CD4-positive, alpha-beta T cell (primary cell): ENCODE measurements around the gene ALDH1A2. TPM values are rescaled to one million over a fixed set of nuclear protein-coding genes. Genes with fewer than 3 reads are reported as not detected.
A peak's percentile ranks its signal among the peaks of the same experiment; 100 is the strongest.
"Not testable (repeated sequence)": the region's sequence is repeated elsewhere in the genome, so short reads cannot be mapped to it uniquely, and the experiment has no call there.

Experiments
- ATAC-seq: fragments of 200-7000 bp; cut with Tn5 transposase; one replicate; pipeline ENCODE4 v1.10.0; 2022; ENCODE audit warnings: mild to moderate bottlenecking; ENCODE audit not compliant: poor library complexity
- CTCF ChIA-PET: fragments of 350-600 bp; sonication (Branson Sonifier 250); formaldehyde crosslinking; loops from one replicate; lab custom pipeline; 2021; ENCODE audit warnings: antibody characterized with exemption, inconsistent platforms; lab: Charles Lee
- POLR2A ChIA-PET: fragments of 350-600 bp; sonication (Branson Sonifier 250); formaldehyde crosslinking; loops from one replicate; lab custom pipeline; 2021; ENCODE audit warnings: antibody characterized with exemption, inconsistent platforms; lab: Charles Lee
- DNase-seq, 14 experiments: peaks; one replicate each; pipeline ENCODE4 v3.0.0-alpha.2; 2013 to 2020; ENCODE audit warnings: mixed read lengths in 2 of 14
- H3K27ac ChIP-seq, 2 donors: one replicate each; pipeline versions ENCODE4 v1.5.1 to v1.7.0; 2013; ENCODE audit warnings: low read length in 2 of 2, low read depth in 1 of 2, mild to moderate bottlenecking in 1 of 2
- H3K27me3 ChIP-seq, 2 experiments: 1 replicate in 1 of 2; 2 replicates in 1 of 2; pipeline versions ENCODE4 v1.6.1 to v1.7.0; 2013; ENCODE audit warnings: low read length in 2 of 2, control low read depth in 1 of 2, mild to moderate bottlenecking in 1 of 2, moderate library complexity in 1 of 2; ENCODE audit not compliant: insufficient read depth in 2 of 2, control insufficient read depth in 1 of 2
- H3K36me3 ChIP-seq: one replicate; pipeline ENCODE4 v1.6.1; 2013; ENCODE audit warnings: low read length, control low read depth; ENCODE audit not compliant: insufficient read depth
- H3K4me1 ChIP-seq: one replicate; pipeline ENCODE4 v1.6.1; 2013; ENCODE audit warnings: low read length, control low read depth; ENCODE audit not compliant: insufficient read depth
- H3K4me3 ChIP-seq: one replicate; pipeline ENCODE4 v1.5.1; 2013; ENCODE audit warnings: mild to moderate bottlenecking, low read length, moderate library complexity
- H3K9me3 ChIP-seq, 2 experiments: 1 replicate in 1 of 2; 2 replicates in 1 of 2; pipeline versions ENCODE4 v1.6.1 to v1.7.0; 2013; ENCODE audit warnings: low read length in 2 of 2, mild to moderate bottlenecking in 2 of 2, control low read depth in 1 of 2, moderate library complexity in 1 of 2; ENCODE audit not compliant: control insufficient read depth in 1 of 2, insufficient read depth in 1 of 2
- H3K27ac Mint-ChIP-seq: one replicate; pipeline ENCODE4 v1.8.0; 2020; ENCODE audit warnings: mixed read lengths
- H3K27me3 Mint-ChIP-seq: one replicate; pipeline ENCODE4 v1.8.0; 2021; ENCODE audit warnings: mixed read lengths
- H3K36me3 Mint-ChIP-seq: one replicate; pipeline ENCODE4 v1.8.0; 2021; ENCODE audit warnings: low read depth, mixed read lengths
- H3K4me1 Mint-ChIP-seq: one replicate; pipeline ENCODE4 v1.8.0; 2021; ENCODE audit warnings: low read depth, mixed read lengths
- H3K4me3 Mint-ChIP-seq: one replicate; pipeline ENCODE4 v1.8.0; 2020; ENCODE audit warnings: mild to moderate bottlenecking, mixed read lengths
- H3K9me3 Mint-ChIP-seq: one replicate; pipeline ENCODE4 v1.8.0; 2020; ENCODE audit warnings: mixed read lengths
- CTCF ChIP-seq: fragments of 200-600 bp; IDR thresholded peaks from one replicate; pipeline ENCODE4 v1.8.0; 2022; ENCODE audit warnings: antibody characterized with exemption, mild to moderate bottlenecking
- intact Hi-C, 2 experiments: fragments of 100-400 bp; cut with DNase I in 1 of 2; cut with micrococcal nuclease in 1 of 2; formaldehyde crosslinking; loops; one replicate each; pipeline versions ENCODE4 v1.15.1 to v1.9.0; 2023 to 2025; cut with DNase I, micrococcal nuclease
- polyA plus RNA-seq, 2 donors: library from polyadenylated mRNA; unstranded; fragments of 120-200 nt; gene quantifications; one replicate each; pipeline ENCODE4 v1.2.1, GENCODE V29; 2013
- total RNA-seq, 174 experiments: library from RNA in 2 of 174; stranded (reverse) in 2 of 174; gene quantifications; one replicate each; pipeline ENCODE4 v1.2.3 and lab custom pipeline; 2021 to 2026

ALDH1A2 gene
- total RNA-seq (not detected), total RNA-seq (lab: John Stamatoyannopoulos, UW) (0 to 1.9 (median 0.08) reads per million in 172 experiments)
- not detected for polyA plus RNA-seq (2013, experiment 1 of 2)
- 0.76 TPM for polyA plus RNA-seq (2013, experiment 2 of 2)

- no peak for TF ChIP-seq CTCF
- peaks cover 65% of the 10 kb centered on the region for H3K27me3 Mint-ChIP-seq
- intact Hi-C loops = loop anchor here in 1 of 2 experiments (5.0 kb wide), 1 partner anchor 503 kb away; no protein-coding TSS in a partner anchor
- H3K36me3 Mint-ChIP-seq = no peaks in the 10 kb centered on the region
- no peak within 1 kb of the TSS for H3K27ac Mint-ChIP-seq
- peak within 1 kb of the TSS; percentile 51 for H3K4me3 ChIP-seq
- no peak for ATAC-seq
- no peaks in the 10 kb centered on the region for H3K36me3 ChIP-seq
- no peak within 1 kb of the TSS for H3K27ac ChIP-seq
- peak in 4 of 14 experiments; percentile 0 to 32 (median 14) for DNase-seq
- peaks cover 0 to 15% of the 10 kb centered on the region in 2 experiments for H3K9me3 ChIP-seq
- peak within 1 kb of the TSS; percentile 83 for H3K4me3 Mint-ChIP-seq
- H3K9me3 Mint-ChIP-seq = peaks cover 9% of the 10 kb centered on the region
- H3K4me1 Mint-ChIP-seq = peaks cover 20% of the 10 kb centered on the region
- peaks cover 42 to 64% of the 10 kb centered on the region in 2 experiments for H3K27me3 ChIP-seq
- POLR2A ChIA-PET = no interaction called here
- CTCF ChIA-PET = no interaction called here
- peaks cover 17% of the 10 kb centered on the region for H3K4me1 ChIP-seq
Observed at GRCh38 chr15:58065445-58066041, at the start of gene ALDH1A2. Gene ALDH1A2 (minus strand): TSS chr15:58065711. CDS start chr15:58065650, 61 bp downstream.

- H3K9me3 ChIP-seq = no peaks in the 10 kb centered on the region
- no peak for ATAC-seq
- no peaks in the 10 kb centered on the region for H3K9me3 Mint-ChIP-seq
Observed at GRCh38 chr15:58114812-58115211, 49.3 kb upstream of the ALDH1A2 start.

DNA sequence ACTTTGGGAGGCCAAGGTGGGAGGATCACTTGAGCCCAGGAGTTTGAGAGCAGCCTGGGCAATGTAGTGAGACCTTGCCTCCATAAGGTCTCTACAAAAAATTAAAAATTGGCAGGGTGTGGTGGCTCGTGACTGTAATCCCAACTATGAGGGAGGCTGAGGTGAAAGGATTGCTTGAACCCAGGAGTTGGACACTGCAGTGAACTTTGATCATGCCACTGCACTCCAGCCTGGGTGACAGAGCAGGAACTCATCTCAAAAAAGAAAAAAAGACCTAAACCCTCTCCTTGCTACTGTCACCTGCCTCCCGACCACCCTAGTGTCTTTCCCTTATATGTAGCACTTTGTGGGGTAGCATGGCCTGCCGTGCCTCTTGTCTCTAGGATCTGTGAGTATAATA, 48.9 kb upstream of the ALDH1A2 start:
- ATAC-seq (no peak), DNase-seq (no peak)
- intact Hi-C loops = no loop called here
- Mint-ChIP-seq H3K36me3 (no peaks in the 10 kb centered on the region), H3K27me3 (peaks cover 28% of the 10 kb centered on the region), H3K9me3 (no peaks in the 10 kb centered on the region), H3K27ac (no peak overlapping the region), H3K4me1 (no peaks in the 10 kb centered on the region), H3K4me3 (no peak overlapping the region)
- ChIA-PET CTCF (no interaction called here), POLR2A (no interaction called here)
- Histone ChIP-seq H3K27ac (no peak overlapping the region), H3K9me3 (no peaks in the 10 kb centered on the region), H3K4me3 (no peak overlapping the region), H3K27me3 (peaks cover 6 to 8% of the 10 kb centered on the region in 2 experiments), H3K4me1 (no peaks in the 10 kb centered on the region), H3K36me3 (no peaks in the 10 kb centered on the region)
- no peak for TF ChIP-seq CTCF

More at GRCh38 chr15:58114812-58115211, 49.3 kb upstream of the ALDH1A2 start:
- H3K4me3 ChIP-seq = no peak overlapping the region
- H3K27ac Mint-ChIP-seq = no peak overlapping the region
- H3K4me3 Mint-ChIP-seq = no peak overlapping the region
- intact Hi-C loops = no loop called here
- no peaks in the 10 kb centered on the region for H3K36me3 ChIP-seq
- H3K27ac ChIP-seq = no peak overlapping the region
- no peaks in the 10 kb centered on the region for H3K4me1 Mint-ChIP-seq
- no peak for DNase-seq
- no peak for TF ChIP-seq CTCF
- H3K36me3 Mint-ChIP-seq = no peaks in the 10 kb centered on the region
- ChIA-PET CTCF (no interaction called here), POLR2A (no interaction called here)
- H3K4me1 ChIP-seq = no peaks in the 10 kb centered on the region
- peaks cover 6 to 7% of the 10 kb centered on the region in 2 experiments for H3K27me3 ChIP-seq
- H3K27me3 Mint-ChIP-seq = peaks cover 28% of the 10 kb centered on the region

- peaks cover 6 to 18% of the 10 kb centered on the region in 2 experiments for H3K27me3 ChIP-seq
- H3K4me3 Mint-ChIP-seq, POLR2A ChIA-PET, H3K4me1 Mint-ChIP-seq, ATAC-seq, H3K27ac Mint-ChIP-seq, DNase-seq, H3K9me3 Mint-ChIP-seq, H3K9me3 ChIP-seq, H3K4me1 ChIP-seq, intact Hi-C loops, H3K27ac ChIP-seq, H3K36me3 ChIP-seq, H3K36me3 Mint-ChIP-seq, H3K4me3 ChIP-seq, CTCF ChIA-PET: not testable (repeated sequence)
- peaks cover 28% of the 10 kb centered on the region for H3K27me3 Mint-ChIP-seq
Observed at GRCh38 chr15:58113358-58113757, 47.8 kb upstream of the ALDH1A2 start.
